HEK293T (cell line): ENCODE data around the gene RPUSD1.

Experiments
- CTBP1 ChIP-seq: fragments of 450-650 bp; IDR thresholded peaks from 2 replicates; pipeline ENCODE4 v1.6.1; 2016; ENCODE audit warnings: borderline replicate concordance
- FOXM1 ChIP-seq: fragments of 450-650 bp; IDR thresholded peaks from 2 replicates; pipeline ENCODE4 v1.6.1; 2017; ENCODE audit warnings: mild to moderate bottlenecking, borderline replicate concordance
- SP1 ChIP-seq: fragments of 450-650 bp; IDR thresholded peaks from 2 replicates; pipeline ENCODE4 v1.6.1; 2017
- SUZ12 ChIP-seq: fragments of 450-650 bp; IDR thresholded peaks from 2 replicates; pipeline ENCODE4 v1.6.1; 2016; ENCODE audit warnings: mild to moderate bottlenecking
- TARDBP ChIP-seq: fragments of 450-650 bp; IDR thresholded peaks from 2 replicates; pipeline ENCODE4 v1.6.1; 2016

DNA sequence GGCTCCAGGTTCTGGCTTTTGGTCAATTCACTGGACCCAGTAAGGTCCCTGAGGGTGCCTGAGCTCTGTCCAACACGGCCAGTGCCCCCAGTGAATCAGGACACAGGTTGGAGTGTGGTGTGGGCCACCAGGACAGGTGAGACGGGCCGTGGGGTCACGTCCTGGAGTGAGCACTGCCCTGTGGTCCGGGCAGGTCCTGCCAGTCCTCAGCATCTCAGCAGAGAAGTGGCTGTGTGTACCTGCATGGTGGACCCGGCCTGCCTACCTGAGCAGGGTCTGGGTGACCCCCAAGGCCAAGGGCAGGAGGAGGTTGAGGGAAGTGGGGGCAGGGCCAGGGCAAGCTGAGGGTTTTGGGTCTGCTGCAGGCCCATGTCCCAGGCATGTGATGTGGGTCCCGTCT, 14.3 kb upstream of the RPUSD1 start:
- no peak for TF ChIP-seq TARDBP
- no peak for TF ChIP-seq CTBP1
- TF ChIP-seq FOXM1 = no peak
- TF ChIP-seq SUZ12 = no peak
- no peak for TF ChIP-seq SP1
